Loucy (cell line): ENCODE data around the gene ENPP1.

Source experiments
- H2AFZ ChIP-seq: fragments of 200-600 bp; sonication (generic); 2 replicates; pipeline ENCODE4 v1.6.0; 2016; ENCODE audit warnings: antibody characterized with exemption, mild to moderate bottlenecking, low read length, moderate library complexity
- H3F3A ChIP-seq: fragments of 200-600 bp; 2 replicates; pipeline ENCODE4 v1.6.0; 2016; ENCODE audit warnings: antibody characterized with exemption, low read depth, mild to moderate bottlenecking
- H3K27me3 ChIP-seq: fragments of 200-600 bp; sonication (generic); 2 replicates; pipeline ENCODE4 v1.6.1; 2014; ENCODE audit warnings: low read length, mild to moderate bottlenecking; ENCODE audit not compliant: insufficient read depth, poor library complexity, severe bottlenecking
- H3K36me3 ChIP-seq: fragments of 200-600 bp; sonication (generic); 2 replicates; pipeline ENCODE4 v1.6.1; 2016; ENCODE audit warnings: low read length; ENCODE audit not compliant: insufficient read depth
- H3K4me1 ChIP-seq: fragments of 200-600 bp; sonication (generic); 2 replicates; pipeline ENCODE4 v1.5.1; 2014; ENCODE audit warnings: low read length, mild to moderate bottlenecking; ENCODE audit not compliant: insufficient read depth, poor library complexity, severe bottlenecking
- H3K4me2 ChIP-seq: fragments of 200-600 bp; sonication (generic); 2 replicates; pipeline ENCODE4 v1.6.0; 2014; ENCODE audit warnings: antibody characterized with exemption, low read length, low read depth, mild to moderate bottlenecking; ENCODE audit not compliant: poor library complexity, severe bottlenecking
- H3K4me3 ChIP-seq: fragments of 200-600 bp; sonication (generic); 2 replicates; pipeline ENCODE4 v1.5.1; 2014; ENCODE audit warnings: low read length, mild to moderate bottlenecking, mixed read lengths; ENCODE audit not compliant: poor library complexity, severe bottlenecking
- H3K79me2 ChIP-seq: fragments of 200-600 bp; sonication (generic); 2 replicates; pipeline ENCODE4 v1.6.1; 2014; ENCODE audit warnings: low read length; ENCODE audit not compliant: insufficient read depth
- H3K9ac ChIP-seq: fragments of 200-600 bp; sonication (generic); 2 replicates; pipeline ENCODE4 v1.6.0; 2014; ENCODE audit warnings: mild to moderate bottlenecking, low read depth, low read length, moderate library complexity; ENCODE audit not compliant: poor library complexity, severe bottlenecking
- H3K9me2 ChIP-seq: fragments of 200-600 bp; sonication (generic); replicated peaks from 2 replicates; pipeline ENCODE4 v1.6.1; 2016; ENCODE audit warnings: low read depth, low read length, mixed read lengths
- H3K9me3 ChIP-seq: fragments of 200-600 bp; sonication (generic); 2 replicates; pipeline ENCODE4 v1.6.1; 2014; ENCODE audit warnings: mild to moderate bottlenecking, antibody characterized with exemption, low read length, low read depth; ENCODE audit not compliant: insufficient read depth
- H4K20me1 ChIP-seq: fragments of 200-600 bp; sonication (generic); 2 replicates; pipeline ENCODE4 v1.6.0; 2014; ENCODE audit warnings: antibody characterized with exemption, low read length, mild to moderate bottlenecking; ENCODE audit not compliant: insufficient read depth, poor library complexity, severe bottlenecking
- EZH2phosphoT487 ChIP-seq: fragments of 200-600 bp; IDR thresholded peaks from 2 replicates; pipeline ENCODE4 v1.6.1; 2018; ENCODE audit warnings: antibody characterized with exemption, mild to moderate bottlenecking, moderate library complexity, borderline replicate concordance
- TF ChIP-seq, protein P1 (sequence below): fragments of 200-600 bp; sonication (generic); conservative IDR thresholded peaks from 2 replicates; pipeline ENCODE4 v1.5.1; 2014; ENCODE audit warnings: mild to moderate bottlenecking, antibody characterized with exemption, low read length

Gene ENPP1

DNA sequence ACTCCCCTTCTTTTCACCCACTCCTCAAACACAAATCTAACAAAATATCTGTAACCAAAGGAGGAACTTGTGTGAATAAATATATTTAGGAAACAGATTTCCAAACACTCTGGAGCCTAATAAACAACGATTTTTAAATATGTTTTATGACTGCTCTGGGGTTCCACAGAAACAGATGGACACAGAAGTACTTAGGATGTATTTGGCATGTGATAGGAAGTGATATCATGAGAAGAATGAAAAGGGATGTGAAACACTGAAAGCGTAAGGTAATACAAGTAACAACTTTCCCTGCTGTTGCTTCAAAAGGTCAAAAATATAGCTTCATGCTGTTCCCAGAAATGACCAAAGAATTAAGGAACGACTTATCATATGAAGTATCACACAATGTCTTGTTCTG, 26.1 kb upstream of the ENPP1 start:
- Histone ChIP-seq H2AFZ (no peak overlapping the region), H3K4me2 (no peak overlapping the region), H3K9ac (no peak overlapping the region), H3K36me3 (no peaks in the 10 kb centered on the region), H4K20me1 (no peaks in the 10 kb centered on the region), H3K79me2 (no peaks in the 10 kb centered on the region), H3K27me3 (peaks cover 97% of the 10 kb centered on the region), H3K9me3 (no peaks in the 10 kb centered on the region), H3F3A (no peaks in the 10 kb centered on the region), H3K9me2 (no peaks in the 10 kb centered on the region), H3K4me1 (no peaks in the 10 kb centered on the region), H3K4me3 (no peak overlapping the region)
- no peak for TF ChIP-seq EZH2phosphoT487
- TF ChIP-seq, protein P1, sequence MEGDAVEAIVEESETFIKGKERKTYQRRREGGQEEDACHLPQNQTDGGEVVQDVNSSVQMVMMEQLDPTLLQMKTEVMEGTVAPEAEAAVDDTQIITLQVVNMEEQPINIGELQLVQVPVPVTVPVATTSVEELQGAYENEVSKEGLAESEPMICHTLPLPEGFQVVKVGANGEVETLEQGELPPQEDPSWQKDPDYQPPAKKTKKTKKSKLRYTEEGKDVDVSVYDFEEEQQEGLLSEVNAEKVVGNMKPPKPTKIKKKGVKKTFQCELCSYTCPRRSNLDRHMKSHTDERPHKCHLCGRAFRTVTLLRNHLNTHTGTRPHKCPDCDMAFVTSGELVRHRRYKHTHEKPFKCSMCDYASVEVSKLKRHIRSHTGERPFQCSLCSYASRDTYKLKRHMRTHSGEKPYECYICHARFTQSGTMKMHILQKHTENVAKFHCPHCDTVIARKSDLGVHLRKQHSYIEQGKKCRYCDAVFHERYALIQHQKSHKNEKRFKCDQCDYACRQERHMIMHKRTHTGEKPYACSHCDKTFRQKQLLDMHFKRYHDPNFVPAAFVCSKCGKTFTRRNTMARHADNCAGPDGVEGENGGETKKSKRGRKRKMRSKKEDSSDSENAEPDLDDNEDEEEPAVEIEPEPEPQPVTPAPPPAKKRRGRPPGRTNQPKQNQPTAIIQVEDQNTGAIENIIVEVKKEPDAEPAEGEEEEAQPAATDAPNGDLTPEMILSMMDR = no peak

DNA sequence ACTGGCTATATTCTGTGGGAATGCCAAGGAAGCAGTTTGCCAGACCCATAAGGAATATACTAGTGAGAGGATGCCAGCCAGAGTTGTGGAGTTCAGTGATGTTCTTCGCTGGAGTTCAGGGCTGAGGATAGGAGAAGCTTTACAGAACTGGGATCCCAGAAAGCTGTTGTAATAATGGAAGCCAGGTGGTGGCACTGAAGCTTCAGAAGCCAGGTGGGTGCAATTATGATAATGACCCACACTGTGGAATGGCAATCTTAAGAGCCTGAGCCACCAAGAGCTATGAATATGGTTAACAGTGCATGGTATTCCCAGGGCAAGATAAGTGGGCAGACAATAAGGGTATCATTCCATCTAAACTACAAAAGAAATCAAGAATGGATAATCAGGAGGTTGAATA, 25.1 kb upstream of the ENPP1 start:
- no peak for TF ChIP-seq EZH2phosphoT487
- TF ChIP-seq, protein P1 = no peak; the same call in 1 of the 2 replicates
- no peaks in the 10 kb centered on the region for H3K79me2 ChIP-seq
- H3K4me1 ChIP-seq = no peaks in the 10 kb centered on the region
- no peak overlapping the region for H2AFZ ChIP-seq
- no peaks in the 10 kb centered on the region for H3K36me3 ChIP-seq
- no peak overlapping the region for H3K4me3 ChIP-seq
- H3K4me2 ChIP-seq = no peak overlapping the region
- H3K9ac ChIP-seq = no peak overlapping the region
- no peaks in the 10 kb centered on the region for H3K9me3 ChIP-seq
- peaks cover 97% of the 10 kb centered on the region for H3K27me3 ChIP-seq
- H4K20me1 ChIP-seq = no peaks in the 10 kb centered on the region
- no peaks in the 10 kb centered on the region for H3F3A ChIP-seq
- H3K9me2 ChIP-seq = no peaks in the 10 kb centered on the region

DNA sequence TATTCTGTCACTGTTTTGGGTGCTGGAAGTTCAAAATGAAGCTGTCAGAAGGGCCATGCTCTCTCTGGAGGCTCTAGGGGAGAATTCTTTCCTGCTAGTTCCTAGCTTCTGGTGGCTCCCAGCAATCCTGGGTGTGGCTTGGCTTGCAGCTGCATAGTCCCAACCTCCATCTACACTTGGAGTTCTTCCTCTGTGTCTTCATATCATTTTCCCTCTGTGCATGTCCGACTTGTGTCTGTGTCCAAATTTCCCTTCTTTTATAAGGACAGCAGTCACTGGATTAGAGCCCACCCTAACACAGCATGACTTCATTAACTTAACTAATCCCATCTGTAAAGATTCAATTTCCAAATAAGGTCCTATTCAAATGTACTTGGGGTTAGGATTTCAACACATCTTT, 23.3 kb upstream of the ENPP1 start:
- H2AFZ ChIP-seq = no peak overlapping the region
- peaks cover 88% of the 10 kb centered on the region for H3K27me3 ChIP-seq
- TF ChIP-seq, protein P1 = no peak
- no peak for TF ChIP-seq EZH2phosphoT487

More for the DNA sequence above, 23.3 kb upstream of the ENPP1 start:
- H3K79me2 ChIP-seq = no peaks in the 10 kb centered on the region
- H3K36me3 ChIP-seq = no peaks in the 10 kb centered on the region
- no peaks in the 10 kb centered on the region for H3K9me2 ChIP-seq
- no peaks in the 10 kb centered on the region for H3K9me3 ChIP-seq
- no peaks in the 10 kb centered on the region for H4K20me1 ChIP-seq
- H3K4me1 ChIP-seq = no peaks in the 10 kb centered on the region
- no peak overlapping the region for H3K4me3 ChIP-seq
- H3K9ac ChIP-seq = no peak overlapping the region
- peaks cover 3% of the 10 kb centered on the region; the same call in 1 of the 2 replicates for H3F3A ChIP-seq
- no peak overlapping the region for H3K4me2 ChIP-seq
